Sigmoid colon (tissue), 4 donors: ENCODE data around the gene PRKG1.

Source experiments
- CTCF ChIP-seq, 4 experiments: fragments of 450-650 bp in 3 of 4; fragments of 200-600 bp in 1 of 4; IDR thresholded peaks; one replicate each; pipeline ENCODE4 v1.5.1; 2016 to 2019; ENCODE audit warnings: antibody characterized with exemption in 4 of 4, mild to moderate bottlenecking in 3 of 4, moderate library complexity in 2 of 4
- POLR2A ChIP-seq, 2 donors: fragments of 450-650 bp; IDR thresholded peaks; one replicate each; pipeline ENCODE4 v1.6.1; 2016; ENCODE audit warnings: antibody characterized with exemption in 2 of 2, mild to moderate bottlenecking in 2 of 2, moderate library complexity in 2 of 2
- POLR2AphosphoS5 ChIP-seq, 4 donors: sonication (generic); formaldehyde crosslinking; IDR thresholded peaks; one replicate each; pipeline ENCODE4 v1.6.1; 2017; ENCODE audit warnings: antibody characterized with exemption in 4 of 4

GRCh38 chr10:51773681-51774080, 699.4 kb downstream of the PRKG1 start:
- TF ChIP-seq CTCF (IDR thresholded peaks at IDR 0.05) = no peak
- no peak for TF ChIP-seq POLR2AphosphoS5 (IDR thresholded peaks at IDR 0.05)
- no peak for TF ChIP-seq POLR2A (IDR thresholded peaks at IDR 0.05)
